ENCODE measurements around the gene UBXN6.

The UBXN6 gene

DNA sequence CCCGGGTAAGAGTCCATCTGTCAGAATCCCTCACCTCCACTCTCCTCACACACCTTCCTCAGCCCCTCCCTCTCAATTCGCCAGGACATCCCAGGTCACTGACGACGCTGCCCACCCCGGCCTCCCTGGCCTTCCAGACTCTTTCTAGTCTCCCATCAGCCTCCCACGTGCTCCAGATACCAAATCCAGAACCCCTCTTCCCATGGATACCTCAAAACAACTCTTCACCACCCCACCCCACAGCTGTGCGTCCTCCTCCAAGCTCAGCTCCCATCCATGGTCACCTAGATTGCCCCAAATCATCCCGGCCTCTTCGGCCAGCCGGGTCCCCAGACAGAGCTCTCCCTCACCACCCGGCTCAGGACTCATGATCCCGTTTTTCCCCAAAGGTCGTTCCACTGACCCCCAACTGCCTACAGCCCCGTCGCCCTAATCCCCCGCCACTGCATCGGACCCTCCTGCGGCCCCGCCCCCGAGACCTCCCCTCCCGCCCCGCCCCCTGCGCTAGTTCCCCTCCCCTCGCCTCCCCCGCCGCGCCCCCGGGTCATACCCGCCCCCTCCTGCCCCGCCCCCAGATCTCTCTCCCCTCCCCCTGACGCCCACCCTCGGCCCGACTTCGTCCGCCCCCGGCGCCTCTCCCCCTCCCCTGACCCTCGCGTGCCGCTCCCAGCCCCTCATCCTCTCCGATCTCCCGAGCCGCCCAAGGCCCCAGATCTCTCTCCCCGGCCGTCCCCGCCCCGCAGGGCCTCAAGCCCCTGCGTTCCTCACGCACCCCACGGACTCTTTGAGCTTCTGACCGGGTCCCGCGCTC lies 546 bp downstream of the UBXN6 start:
- DNase-seq (ENCODE audit: low read depth), result peak; percentile 41

DNA sequence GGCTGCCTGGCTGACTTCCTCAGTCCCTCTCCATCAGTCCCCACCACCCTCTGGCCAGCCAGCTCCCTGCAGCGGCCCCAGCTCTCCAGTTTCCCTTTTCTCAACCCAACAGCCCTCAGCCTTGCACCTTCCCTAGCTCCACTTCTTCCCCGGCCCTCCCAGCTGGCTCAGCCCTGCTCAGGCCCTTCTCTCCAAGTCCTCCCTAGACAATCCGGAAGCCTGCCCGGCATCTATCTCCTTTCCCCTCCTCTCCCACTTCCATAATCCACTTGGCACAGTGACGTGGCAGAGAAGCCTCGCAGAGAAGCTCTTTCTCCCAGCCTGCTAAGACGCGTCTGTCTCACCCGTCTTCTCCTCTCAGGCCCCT lies 1.1 kb downstream of the UBXN6 start:
- DNase-seq (ENCODE audit: low read depth), result no peak

DNA sequence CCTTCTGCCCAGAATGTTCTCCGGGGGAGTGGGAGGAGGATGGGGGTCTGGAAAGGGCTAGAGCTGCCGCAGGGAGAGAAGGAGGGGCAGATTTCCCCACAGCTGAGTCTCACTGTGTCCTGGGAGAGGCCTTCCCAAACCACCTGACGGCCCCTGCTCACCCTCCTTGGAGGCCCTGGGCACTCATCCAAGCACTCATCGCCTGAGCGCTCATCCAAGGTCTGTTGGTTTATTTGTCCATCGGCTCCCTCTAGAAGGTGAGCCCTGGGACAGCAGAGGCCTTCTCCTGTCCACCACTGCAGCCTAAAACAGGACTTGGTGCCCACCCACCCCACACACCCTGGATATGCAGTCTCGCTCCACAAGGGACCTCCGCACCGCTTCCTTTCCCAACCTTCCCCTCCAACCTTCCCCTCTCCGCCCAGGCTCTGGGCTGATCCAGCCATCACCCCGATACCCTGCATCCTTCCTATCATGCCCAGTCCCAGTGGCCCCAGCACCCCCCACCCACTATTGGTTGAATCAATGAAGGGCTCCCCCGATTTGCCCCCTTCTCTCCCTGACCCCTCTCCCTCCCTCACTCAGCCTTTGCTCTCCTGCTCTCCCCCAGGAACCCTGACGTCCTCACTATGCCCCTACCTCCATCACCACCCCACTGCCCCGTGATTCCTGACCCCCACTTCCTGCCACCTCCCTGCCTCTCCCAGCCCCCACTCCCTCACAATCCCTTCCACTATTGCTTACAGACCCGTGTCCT lies 1.7 kb downstream of the UBXN6 start:
- DNase-seq (ENCODE audit: low read depth), result no peak

DNA sequence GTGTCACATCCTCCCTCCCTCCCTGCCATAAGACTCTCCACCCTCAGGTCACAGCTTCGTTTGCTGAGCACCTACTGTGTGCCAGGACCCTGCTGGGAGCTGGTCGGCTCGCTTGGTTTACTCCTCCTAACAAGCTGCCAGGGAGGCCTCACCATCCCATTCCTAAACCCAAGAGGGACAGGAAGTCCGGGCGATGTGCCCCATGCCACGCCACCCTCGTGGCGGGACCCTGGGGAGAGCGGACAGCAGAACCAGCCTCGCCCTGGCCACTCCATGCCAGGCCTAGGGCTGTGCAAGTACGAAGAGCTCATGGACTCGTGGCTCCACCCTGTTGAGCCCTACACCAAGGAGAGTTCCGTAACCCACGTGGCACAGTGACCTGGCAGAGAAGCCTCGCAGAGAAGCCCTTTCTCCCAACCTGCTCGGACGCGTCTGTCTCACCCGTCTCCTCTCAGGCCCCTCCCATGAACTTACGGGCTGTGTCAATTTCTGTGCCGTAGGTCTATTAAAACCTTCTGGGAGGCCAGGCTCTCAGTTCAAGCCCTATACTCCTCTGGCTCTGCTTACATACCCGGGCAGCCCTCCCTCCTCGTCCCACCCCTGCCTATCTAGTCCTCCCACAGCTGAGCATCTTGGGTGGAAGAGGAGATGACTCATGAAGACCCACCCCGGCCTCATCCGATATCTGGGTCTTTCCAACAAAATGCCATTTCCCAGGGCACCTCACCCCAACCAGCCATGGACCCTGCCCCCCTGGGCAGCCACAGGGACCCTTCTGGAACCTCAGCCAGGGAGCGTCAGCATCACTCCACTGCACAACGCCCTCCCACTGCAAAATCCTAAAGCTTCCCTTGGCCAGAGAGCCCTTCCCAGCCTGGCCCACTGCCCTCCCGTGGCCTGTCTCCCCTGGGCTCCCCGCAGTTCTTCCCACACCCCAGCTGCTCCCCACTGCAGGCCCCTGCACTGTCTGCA lies 2.6 kb downstream of the UBXN6 start:
- DNase-seq (ENCODE audit: low read depth), result no peak

DNA sequence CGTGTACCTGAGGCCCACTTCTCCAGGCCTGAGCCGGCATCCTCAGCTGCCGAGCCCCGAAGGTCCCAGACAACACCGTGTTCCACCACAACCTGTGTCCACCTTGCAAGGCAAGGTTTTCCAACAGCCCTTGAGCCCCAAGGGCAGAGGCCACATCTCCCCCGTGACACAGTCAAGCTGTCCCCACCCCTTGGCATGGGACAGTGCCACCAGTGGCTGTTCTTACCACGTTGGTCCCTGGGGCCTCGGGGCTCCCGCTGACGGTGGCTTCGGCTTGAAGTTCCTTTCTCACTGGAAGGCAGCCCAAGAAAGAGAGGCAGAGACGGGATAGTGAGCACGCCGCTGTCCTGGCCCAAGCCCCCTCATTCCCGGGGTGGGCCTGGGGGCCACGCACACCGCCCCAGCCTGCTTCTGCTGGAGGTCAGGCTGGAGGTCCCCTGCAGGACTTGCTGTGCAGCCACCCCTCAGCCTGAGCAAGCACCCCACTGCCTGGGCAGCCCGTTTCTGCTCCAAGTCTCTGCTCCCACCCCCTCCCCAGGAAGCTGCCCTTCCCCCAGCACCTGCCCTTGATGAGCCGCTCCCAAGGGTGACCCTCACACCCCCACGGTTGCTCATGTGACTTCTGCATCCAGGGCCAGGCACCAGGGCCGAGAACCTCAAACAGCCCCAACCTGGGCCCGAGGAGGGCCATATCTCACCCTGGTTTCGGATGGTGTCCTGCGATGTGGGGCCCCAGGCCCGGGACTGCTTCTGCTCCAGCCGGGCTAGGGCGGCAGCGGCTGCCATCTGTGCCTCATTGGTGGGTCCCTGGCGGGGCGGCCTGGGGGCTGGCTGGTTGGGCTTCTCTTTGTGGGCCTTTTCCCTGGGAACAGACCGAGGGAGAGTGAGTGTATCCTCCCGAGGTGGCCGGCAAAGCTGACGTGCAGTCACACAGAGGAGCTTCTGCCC lies 4.1 kb downstream of the UBXN6 start:
- DNase-seq (ENCODE audit: low read depth), result no peak

DNA sequence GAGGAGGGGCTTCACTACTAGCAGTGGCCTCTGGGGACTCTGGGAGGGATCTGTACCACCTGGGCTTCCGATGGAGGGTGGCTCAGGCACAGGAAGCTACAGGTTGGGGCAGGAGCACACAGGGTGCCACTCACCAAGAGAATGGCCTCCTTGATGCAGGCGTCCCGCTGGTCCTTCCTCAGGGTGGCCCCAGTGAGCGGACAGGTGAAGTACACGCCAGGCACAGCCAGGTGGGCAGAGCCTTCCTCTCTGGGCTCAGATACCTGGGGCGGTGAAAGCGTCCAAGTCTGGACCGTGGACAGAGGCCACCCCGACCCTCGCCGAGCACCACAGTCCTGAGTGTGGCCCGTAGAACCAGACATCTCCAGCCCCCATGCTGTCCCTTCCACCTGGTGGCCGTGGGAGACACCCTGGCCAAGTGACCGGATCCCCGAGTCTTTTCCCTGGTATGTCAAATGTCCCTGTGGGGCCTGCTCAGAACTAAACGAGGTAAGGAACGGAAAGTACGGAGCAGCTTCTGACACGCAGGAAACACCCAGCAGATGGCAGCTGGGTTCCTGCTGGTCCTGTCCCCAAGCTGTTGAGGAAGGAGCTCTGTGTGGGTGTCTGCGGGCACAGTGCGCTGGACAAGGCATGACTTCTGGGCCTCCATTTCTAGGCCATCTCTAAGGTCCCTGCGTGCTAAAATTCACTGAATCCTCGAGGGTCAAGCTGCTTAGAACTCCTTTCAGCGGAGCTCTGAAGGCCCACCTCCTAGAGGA lies 5.2 kb downstream of the UBXN6 start:
- no peak for DNase-seq (ENCODE audit: low read depth)

DNA sequence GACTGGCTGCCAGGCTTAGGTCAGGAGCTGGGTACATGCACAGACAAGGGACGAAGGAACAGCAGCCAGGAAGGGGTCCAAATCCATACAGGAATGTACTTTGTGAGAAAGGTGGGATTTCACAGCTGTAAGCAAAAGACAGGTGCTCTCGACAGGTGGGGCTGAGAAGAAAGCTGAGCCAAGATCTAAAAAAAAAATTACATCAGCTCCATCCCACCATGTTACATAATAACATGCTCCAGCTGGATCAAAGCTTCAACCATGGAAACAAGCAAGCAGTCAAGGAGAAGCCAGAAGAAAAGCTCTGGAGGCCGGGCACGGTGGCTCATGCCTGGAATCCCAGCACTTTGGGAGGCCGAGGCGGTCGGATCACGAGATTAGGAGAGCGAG lies 8.0 kb downstream of the UBXN6 start:
- DNase-seq (ENCODE audit: low read depth), result no peak

DNA sequence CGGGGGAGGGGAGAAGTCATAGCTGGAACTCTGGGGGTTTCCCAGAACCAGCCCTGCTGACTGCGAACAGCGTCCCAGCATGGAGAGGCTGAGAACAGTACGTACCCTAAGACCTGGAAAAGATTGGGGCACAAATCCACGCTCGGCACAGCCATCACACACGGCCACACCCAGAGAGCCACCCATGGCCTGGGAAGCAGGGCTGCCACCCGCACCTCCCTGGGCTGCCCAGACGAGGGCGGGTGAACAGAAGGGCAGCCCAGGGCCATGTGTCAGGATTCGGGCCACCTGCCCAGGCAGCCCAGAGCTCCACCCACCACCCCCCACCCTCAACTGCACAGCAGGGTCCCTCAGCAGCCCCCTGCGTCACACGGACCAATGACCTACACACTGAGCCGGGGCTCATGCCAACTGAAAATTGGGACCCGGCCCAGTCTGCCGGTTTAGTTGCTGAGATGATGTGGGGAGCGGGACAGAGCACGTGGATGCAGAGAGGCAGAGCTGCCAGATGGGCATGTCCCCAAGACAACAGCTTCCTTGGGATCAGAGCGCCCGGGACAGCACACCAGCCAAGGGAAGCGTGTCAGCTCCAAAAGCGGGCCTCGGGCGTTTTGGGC lies 8.5 kb downstream of the UBXN6 start:
- no peak for DNase-seq (ENCODE audit: low read depth)

DNA sequence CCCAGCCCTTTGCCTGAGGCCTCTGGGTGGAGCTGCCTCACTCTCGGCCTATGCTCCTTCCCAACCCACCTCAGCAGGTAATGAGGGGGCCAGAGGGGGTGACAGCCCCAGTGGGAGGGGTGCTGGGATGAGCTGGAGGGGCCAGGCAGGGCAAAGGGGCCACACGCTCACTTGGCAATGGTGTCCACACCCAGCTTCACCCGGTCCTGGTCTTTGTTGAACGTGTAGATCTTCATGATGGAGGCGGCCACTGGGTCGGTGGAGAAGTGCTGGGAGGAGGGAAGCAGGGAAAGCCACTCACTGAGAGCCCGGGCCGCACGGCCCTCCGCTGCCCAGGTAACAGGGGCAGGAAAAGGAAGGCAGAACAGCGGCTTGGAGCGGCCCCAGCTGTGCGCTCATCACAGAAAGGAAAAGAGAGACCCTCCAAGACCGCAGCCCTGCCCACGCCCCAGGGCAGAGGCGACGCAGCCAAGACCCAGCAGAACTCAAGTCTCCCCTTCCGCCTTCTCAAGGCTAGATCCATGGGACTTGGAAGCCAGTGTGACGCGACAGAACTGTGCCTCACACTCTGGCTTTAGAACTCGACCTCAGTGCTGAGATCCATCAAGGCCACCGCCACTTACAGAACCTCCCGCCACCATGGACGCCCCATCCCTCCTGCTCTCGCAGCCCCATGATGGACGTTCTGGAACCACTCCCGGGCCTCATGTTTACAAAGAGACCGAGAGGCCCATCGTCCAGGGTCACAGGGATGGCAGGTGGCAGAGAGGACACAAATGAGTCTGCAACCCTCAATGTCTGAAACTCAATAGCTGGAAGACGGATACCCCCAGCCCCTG lies 9.2 kb downstream of the UBXN6 start:
- DNase-seq (ENCODE audit: low read depth), result no peak

DNA sequence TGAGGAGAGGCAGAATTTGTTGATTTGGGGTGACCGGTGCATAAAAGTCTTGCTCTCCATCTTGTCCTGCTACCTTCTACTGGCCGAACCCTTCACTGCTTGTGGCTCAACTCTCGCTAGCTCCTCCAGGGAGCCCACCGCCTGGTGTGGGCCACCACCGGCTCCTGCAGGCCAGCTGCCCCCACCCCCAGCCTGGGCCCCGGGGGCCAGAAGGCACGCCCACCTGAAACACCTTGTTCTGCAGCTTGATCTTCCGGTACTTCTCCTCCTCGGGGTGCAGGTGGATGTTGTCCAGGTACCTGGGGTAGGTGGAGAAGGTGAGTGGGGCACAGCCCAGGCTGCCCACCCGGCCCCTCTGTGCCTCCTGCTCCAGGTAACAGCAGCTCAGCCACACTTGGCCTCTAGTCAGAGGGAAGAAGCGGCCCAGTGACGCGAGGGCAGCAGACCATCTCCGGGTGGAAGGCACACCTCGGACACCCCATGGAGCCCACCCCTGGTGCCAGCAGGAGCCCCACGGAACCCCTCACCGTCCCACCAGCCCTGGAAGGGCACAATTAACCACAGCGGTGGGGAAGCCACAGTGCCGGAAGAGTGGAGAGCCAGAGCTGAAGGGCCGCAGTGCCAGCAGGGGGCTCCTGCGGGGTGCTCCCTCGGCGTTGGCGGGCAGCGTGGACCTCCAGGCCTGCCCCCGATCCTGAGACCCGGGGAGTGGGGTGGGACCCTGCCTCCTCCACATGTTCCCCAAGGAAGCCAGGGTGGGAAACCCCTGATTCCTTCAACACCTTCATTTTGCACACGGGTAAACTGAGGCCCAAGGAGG lies 10.1 kb downstream of the UBXN6 start:
- DNase-seq (ENCODE audit: low read depth), result no peak

DNA sequence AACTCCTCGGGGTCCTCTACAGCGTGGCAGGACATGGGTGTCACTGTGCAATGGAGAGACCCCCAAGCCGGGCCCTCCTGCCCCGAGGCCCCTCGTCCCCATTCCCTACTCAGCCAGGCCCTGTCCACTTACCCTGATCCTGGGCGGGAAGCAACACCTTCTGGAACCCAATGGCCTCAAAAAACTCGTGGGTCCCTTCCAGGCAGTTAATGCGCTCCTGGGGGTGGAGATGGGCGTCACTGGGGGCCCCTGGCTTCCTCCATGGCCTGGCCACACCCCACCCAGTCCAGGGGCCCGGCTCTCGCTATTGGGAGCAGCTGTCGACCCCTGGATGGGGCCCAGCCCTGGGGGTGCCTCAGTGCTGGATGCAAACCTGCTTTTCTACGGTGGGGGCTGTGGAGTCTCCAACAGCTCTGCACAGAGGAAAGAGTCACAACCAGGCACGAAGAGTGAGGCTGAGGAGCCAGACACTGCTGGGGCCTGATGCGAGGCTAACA lies 10.8 kb downstream of the UBXN6 start:
- no peak for DNase-seq (ENCODE audit: low read depth)

DNA sequence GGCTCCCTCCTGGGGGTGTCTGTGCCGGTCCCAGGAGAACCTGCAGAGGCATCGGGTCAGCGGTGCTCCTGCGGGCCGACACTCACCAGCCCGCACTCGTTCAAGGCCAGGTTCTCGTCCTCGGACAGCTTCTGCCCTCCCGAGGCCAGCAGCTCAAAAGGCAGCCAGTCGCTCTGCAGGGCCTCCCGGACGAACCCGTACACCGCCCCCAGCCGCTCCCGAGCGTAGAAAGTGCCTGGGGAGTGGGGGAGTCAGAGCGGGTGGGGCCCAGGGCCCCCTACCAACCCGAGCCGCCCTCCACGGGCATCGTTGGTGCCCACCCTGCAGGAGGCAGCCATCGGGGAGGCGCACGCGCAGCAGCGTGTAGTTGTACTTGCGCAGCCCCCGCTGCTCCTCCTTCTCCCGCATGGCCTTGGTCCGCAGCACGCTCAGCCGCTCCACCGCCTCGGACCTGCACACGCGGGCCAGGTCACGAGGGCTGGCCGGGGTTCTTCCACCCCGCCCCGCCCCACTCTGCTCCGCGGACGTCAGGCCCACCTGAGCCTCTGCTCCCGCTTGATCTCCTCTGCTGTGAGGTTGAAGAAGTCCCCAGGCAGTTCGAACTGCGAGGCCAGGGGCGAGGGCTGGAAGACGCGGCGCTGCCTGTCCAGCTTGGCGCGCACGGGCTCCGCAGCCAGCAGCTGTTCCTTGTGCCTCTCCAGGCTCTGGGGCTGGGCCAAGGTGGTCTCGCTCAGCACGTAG lies 11.5 kb downstream of the UBXN6 start:
- DNase-seq (ENCODE audit: low read depth), result no peak

DNA sequence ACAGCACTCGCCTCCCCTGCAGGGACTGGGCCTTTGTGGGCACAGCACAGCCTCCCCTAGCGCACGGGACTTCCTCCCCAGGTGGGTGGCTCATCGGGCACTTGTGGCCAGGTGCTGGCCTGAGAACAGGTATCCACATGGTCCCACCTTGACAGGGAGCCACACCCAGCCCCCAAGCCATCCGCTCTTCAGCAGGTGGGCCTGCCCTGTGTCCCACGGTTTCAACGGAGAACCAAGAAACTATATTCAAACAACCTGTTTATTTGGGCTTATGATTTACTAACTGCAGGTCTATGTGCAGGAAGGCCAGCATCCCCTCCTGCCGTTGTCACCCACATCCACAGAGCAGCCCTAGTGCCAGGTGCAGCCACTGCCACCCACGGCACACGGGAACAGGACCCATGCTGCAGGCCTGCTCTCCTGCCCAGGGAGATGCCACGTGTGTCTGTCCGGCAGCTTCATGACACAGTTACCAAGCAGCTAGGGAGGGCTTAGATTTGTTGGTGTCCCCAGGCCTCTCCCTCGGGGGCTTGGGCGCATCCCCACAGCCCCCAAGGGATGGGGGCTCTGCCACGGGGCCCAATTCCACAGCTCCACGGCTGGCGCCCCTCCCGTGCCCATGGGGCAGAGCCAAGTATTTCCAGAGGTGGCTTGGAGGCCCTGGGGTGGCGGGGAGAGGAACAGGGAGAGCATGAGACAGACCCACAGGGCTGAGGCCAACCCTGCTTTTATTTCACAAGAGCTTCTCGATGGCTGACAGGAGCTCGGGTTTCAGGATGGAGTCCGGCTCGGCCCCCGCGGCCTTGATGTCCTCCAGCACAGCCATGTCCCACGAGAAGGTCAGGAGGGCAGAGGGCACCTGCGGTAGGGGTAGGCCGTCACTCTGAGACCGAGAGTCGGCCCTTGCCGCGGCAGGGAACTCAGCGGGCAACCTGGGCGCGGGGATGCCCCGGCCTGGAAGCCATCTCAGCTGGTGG lies 12.5 kb downstream of the UBXN6 start:
- no peak for DNase-seq (ENCODE audit: low read depth)

DNA sequence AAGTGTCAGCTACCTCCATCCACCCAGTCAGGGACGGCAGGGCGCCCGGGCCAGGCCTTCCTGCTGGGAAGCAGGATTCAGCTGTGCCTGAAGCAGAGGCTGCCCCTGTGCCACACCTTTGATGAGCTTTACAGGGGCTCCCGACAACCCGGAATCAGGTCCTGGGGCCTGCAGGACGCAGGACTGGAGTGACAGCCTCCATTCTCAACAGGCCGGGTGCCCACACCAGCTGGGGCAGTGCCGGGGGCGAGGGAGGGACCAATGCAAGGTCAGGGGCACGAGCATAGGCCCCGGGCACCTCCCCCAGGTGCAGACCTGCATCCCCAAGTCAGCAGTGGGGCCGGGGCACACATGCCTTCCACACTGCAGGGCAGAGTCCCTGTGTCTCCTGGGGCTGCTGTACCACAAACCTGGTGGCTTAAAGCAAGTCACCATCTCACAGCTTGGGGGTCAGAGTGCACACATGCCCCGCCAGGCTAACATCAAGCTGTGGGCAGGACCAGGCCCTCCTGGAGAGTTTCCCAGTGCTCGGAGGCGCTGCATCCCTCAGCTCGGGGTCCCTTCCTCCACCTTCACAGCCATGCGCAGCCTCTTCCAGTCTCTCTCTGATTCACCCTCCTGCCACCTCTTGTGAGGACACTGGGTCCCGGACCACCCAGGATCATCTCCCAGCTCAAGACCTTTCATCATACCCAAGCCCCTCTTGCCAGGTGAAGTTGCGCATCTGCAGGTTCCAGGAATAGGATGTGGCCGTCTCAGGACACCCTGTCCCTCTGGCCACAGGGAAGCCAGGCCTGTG lies 13.4 kb downstream of the UBXN6 start:
- DNase-seq (ENCODE audit: low read depth), result no peak

DNA sequence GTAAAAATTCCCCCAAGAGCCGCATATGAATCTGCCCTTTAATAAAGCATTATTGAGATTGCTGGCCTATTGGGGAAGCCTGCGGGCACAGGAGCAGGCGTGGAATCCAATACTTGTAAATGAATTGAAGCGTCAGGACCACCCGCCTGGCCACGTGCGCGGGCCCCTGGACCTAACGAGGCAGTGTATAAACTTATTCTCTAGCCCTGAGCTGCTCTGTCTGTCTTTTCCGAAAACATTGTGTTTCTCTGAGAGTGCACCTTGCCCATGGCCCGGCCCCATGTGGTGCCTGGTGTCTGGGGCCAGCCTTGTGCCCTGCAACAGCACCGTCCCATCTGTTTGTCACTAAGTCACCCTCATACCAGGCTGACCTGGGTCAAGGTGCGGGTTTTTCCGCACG lies 14.4 kb downstream of the UBXN6 start:
- no peak for DNase-seq (ENCODE audit: low read depth)
